Caco-2 (cell line): ENCODE measurements around the gene KCNH2. TPM values are rescaled to one million over a fixed set of nuclear protein-coding genes. Genes with fewer than 3 reads are reported as not detected.

Source experiments
- BruUV-seq: library from RNA; stranded (reverse); fragments of 400-500 nt; replicated peaks from 2 replicates; lab custom pipeline; 2021; lab: Mats Ljungman, UMichigan
- CTCF ChIA-PET: fragments of 300-600 bp; sonication (Branson Sonifier 250); formaldehyde crosslinking; loops from one replicate; lab custom pipeline; 2022; ENCODE audit warnings: antibody characterized with exemption; lab: Charles Lee
- POLR2A ChIA-PET: fragments of 300-600 bp; sonication (Branson Sonifier 250); formaldehyde crosslinking; loops from one replicate; lab custom pipeline; 2022; ENCODE audit warnings: antibody characterized with exemption; lab: Charles Lee
- DNase-seq, 2 experiments: peaks; one replicate each; pipeline versions ENCODE4 v3.0.0 to v3.0.0-alpha.2; 2020 to 2022
- H3K27me3 ChIP-seq: replicated peaks from 2 replicates; pipeline ENCODE4 v1.6.0; 2011; ENCODE audit warnings: low read length; ENCODE audit not compliant: control insufficient read depth, insufficient read depth
- H3K36me3 ChIP-seq: 2 replicates; pipeline ENCODE4 v1.5.1; 2011; ENCODE audit warnings: low read length; ENCODE audit not compliant: control insufficient read depth, insufficient read depth
- H3K4me1 ChIP-seq: fragments of 250-450 bp; sonication (Bioruptor Pico); 2 replicates; pipeline ENCODE4 v1.5.1; 2020; ENCODE audit warnings: mild to moderate bottlenecking
- H3K4me3 ChIP-seq: 2 replicates; pipeline ENCODE4 v1.5.1; 2011; ENCODE audit warnings: low read depth, mild to moderate bottlenecking, control low read depth, low read length
- H3K9me3 ChIP-seq: fragments of 250-450 bp; sonication (Bioruptor Pico); 2 replicates; pipeline ENCODE4 v1.5.1; 2020; ENCODE audit warnings: mild to moderate bottlenecking, moderate library complexity
- H3K27ac Mint-ChIP-seq: one replicate; pipeline ENCODE4 v1.8.0; 2022; ENCODE audit warnings: mixed read lengths; ENCODE audit not compliant: unreplicated experiment
- H3K27me3 Mint-ChIP-seq: one replicate; pipeline ENCODE4 v1.8.0; 2022; ENCODE audit warnings: mixed read lengths; ENCODE audit not compliant: insufficient read depth, unreplicated experiment
- H3K36me3 Mint-ChIP-seq: one replicate; pipeline ENCODE4 v1.8.0; 2022; ENCODE audit warnings: mild to moderate bottlenecking, mixed read lengths; ENCODE audit not compliant: insufficient read depth, unreplicated experiment
- H3K4me1 Mint-ChIP-seq: one replicate; pipeline ENCODE4 v1.8.0; 2022; ENCODE audit warnings: low read depth, mixed read lengths; ENCODE audit not compliant: unreplicated experiment
- H3K4me3 Mint-ChIP-seq: one replicate; pipeline ENCODE4 v1.8.0; 2022; ENCODE audit warnings: mild to moderate bottlenecking, moderate library complexity, mixed read lengths; ENCODE audit not compliant: unreplicated experiment
- H3K9me3 Mint-ChIP-seq: one replicate; pipeline ENCODE4 v1.8.0; 2022; ENCODE audit warnings: mixed read lengths; ENCODE audit not compliant: unreplicated experiment
- intact Hi-C: fragments of 100-400 bp; cut with micrococcal nuclease; formaldehyde crosslinking; loops from one replicate; pipeline ENCODE4 v1.10.0; 2022; ENCODE audit not compliant: unreplicated experiment
- total RNA-seq: library from RNA; stranded (reverse); gene quantifications from 2 replicates; pipeline ENCODE4 v1.2.3, GENCODE V29; 2022
- TF ChIP-seq, protein P1 (sequence below), 2 experiments: fragments of 200-600 bp in 1 of 2; IDR thresholded peaks; 1 replicate in 1 of 2; 2 replicates in 1 of 2; pipeline versions ENCODE4 v1.5.1 to v1.8.0; 2011 to 2022; ENCODE audit warnings: antibody characterized with exemption in 1 of 2, control low read depth in 1 of 2, inconsistent platforms in 1 of 2, low read depth in 1 of 2, low read length in 1 of 2, mild to moderate bottlenecking in 1 of 2, moderate library complexity in 1 of 2; ENCODE audit not compliant: insufficient read depth in 1 of 2, severe bottlenecking in 1 of 2, unreplicated experiment in 1 of 2

KCNH2 gene
- total RNA-seq, 1 experiment from 2014 or later, result 0.66 TPM

DNA sequence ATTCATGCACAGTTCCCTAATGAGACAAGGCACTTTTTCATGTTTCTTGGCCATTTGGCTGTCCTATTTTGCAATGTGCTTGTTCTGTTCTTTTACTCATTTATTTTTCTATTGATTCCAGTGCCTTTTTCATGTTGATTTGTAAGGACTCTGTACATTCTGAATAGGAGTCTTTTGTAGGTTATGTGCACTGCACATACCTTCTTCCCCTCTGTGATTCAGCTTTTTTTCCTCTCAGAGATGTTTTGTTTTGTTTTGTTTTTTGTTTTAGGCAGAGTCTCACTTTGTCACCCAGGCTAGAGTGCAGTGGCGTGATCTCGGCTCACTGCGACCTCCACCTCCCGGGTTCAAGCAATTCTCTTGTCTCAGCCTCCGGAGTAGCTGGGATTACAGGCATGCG is 59.7 kb downstream of the KCNH2 start:
- no TSS peak for BruUV-seq
- TF ChIP-seq, protein P1, sequence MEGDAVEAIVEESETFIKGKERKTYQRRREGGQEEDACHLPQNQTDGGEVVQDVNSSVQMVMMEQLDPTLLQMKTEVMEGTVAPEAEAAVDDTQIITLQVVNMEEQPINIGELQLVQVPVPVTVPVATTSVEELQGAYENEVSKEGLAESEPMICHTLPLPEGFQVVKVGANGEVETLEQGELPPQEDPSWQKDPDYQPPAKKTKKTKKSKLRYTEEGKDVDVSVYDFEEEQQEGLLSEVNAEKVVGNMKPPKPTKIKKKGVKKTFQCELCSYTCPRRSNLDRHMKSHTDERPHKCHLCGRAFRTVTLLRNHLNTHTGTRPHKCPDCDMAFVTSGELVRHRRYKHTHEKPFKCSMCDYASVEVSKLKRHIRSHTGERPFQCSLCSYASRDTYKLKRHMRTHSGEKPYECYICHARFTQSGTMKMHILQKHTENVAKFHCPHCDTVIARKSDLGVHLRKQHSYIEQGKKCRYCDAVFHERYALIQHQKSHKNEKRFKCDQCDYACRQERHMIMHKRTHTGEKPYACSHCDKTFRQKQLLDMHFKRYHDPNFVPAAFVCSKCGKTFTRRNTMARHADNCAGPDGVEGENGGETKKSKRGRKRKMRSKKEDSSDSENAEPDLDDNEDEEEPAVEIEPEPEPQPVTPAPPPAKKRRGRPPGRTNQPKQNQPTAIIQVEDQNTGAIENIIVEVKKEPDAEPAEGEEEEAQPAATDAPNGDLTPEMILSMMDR (IDR thresholded peaks at IDR 0.05; ENCODE audit: insufficient read depth in 1 of 2, low read depth in 1 of 2, low read length in 1 of 2, severe bottlenecking in 1 of 2, unreplicated experiment in 1 of 2), result no peak
- CTCF ChIA-PET, result no interaction called here
- DNase-seq, result no peak
- no peak overlapping the region for H3K27ac Mint-ChIP-seq
- peaks cover 29% of the 10 kb centered on the region for H3K27me3 Mint-ChIP-seq
- H3K4me3 Mint-ChIP-seq, result no peak overlapping the region
- Histone ChIP-seq H3K4me3 (no peak overlapping the region), H3K4me1 (no peaks in the 10 kb centered on the region), H3K27me3 (no peaks in the 10 kb centered on the region; the same call in 1 of the 2 replicates), H3K36me3 (no peaks in the 10 kb centered on the region), H3K9me3 (no peaks in the 10 kb centered on the region)
- H3K4me1 Mint-ChIP-seq, result no peaks in the 10 kb centered on the region
- intact Hi-C loops, result no loop called here
- H3K36me3 Mint-ChIP-seq, result no peaks in the 10 kb centered on the region
- POLR2A ChIA-PET, result no interaction called here
- H3K9me3 Mint-ChIP-seq, result no peaks in the 10 kb centered on the region

DNA sequence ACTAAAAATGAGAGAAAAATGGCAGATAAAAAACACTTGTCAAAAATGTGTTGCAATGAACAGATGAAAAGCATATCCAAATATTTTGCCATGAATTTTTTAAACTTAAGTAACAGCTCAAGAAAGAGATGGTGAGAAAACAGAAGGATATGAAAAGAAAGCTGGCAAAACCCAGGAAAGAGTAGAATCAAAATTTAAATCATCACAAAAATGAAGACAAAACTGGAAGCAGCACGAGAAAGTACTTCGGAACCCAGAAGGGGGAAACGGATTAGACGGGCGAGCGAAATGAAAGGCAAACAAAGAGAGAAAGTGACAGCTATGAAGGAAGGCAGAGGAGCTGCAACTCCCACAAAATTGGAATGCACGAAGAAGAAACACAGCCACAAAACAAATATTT is 60.2 kb downstream of the KCNH2 start:
- BruUV-seq, result no TSS peak
- Mint-ChIP-seq H3K4me1 (no peaks in the 10 kb centered on the region), H3K4me3 (no peak overlapping the region), H3K27me3 (peaks cover 29% of the 10 kb centered on the region), H3K36me3 (no peaks in the 10 kb centered on the region), H3K9me3 (no peaks in the 10 kb centered on the region), H3K27ac (no peak overlapping the region)
- no peak for DNase-seq
- intact Hi-C loops, result no loop called here
- ChIA-PET POLR2A (no interaction called here), CTCF (no interaction called here)
- TF ChIP-seq, protein P1 (IDR thresholded peaks at IDR 0.05; ENCODE audit: insufficient read depth in 1 of 2, low read depth in 1 of 2, low read length in 1 of 2, severe bottlenecking in 1 of 2, unreplicated experiment in 1 of 2), result no peak
- H3K9me3 ChIP-seq, result no peaks in the 10 kb centered on the region
- no peak overlapping the region for H3K4me3 ChIP-seq
- no peaks in the 10 kb centered on the region for H3K4me1 ChIP-seq
- H3K36me3 ChIP-seq, result no peaks in the 10 kb centered on the region
- H3K27me3 ChIP-seq, result no peaks in the 10 kb centered on the region; the same call in 1 of the 2 replicates

DNA sequence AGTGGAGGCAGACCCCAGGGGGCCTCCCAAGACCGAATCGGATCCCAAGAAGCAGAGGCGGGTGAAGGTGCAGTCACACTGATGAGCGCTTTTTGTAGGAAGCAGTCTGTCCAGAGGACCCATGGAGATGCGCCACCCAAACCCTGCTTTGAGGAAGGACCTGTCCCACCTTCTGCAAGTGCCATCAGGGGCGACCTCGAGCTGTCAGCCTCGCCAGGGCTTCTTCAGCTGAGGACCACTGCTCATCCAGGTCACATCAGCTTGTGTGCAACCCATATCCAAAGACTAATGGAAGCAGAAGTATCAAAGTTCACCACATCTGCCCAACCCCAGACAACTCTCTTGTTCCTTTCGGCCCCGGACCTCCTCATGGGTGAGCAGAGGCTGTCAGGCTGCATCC is 61.5 kb downstream of the KCNH2 start:
- CTCF ChIA-PET, result interaction anchor here (0.6 kb wide), 1 partner anchor 29 kb away, joined by 3 read pairs; no protein-coding TSS in a partner anchor

More for the DNA sequence above, 61.5 kb downstream of the KCNH2 start:
- BruUV-seq, result no TSS peak
- Histone ChIP-seq H3K4me3 (no peak overlapping the region), H3K36me3 (no peaks in the 10 kb centered on the region), H3K9me3 (no peaks in the 10 kb centered on the region), H3K27me3 (no peaks in the 10 kb centered on the region; the same call in 1 of the 2 replicates), H3K4me1 (no peaks in the 10 kb centered on the region)
- Mint-ChIP-seq H3K9me3 (no peaks in the 10 kb centered on the region), H3K27me3 (peaks cover 29% of the 10 kb centered on the region), H3K36me3 (no peaks in the 10 kb centered on the region), H3K4me1 (no peaks in the 10 kb centered on the region), H3K4me3 (no peak overlapping the region), H3K27ac (no peak overlapping the region)
- intact Hi-C loops, result no loop called here
- TF ChIP-seq, protein P1 (IDR thresholded peaks at IDR 0.05; ENCODE audit: insufficient read depth in 1 of 2, low read depth in 1 of 2, low read length in 1 of 2, severe bottlenecking in 1 of 2, unreplicated experiment in 1 of 2), result no peak
- DNase-seq, result no peak
- POLR2A ChIA-PET, result no interaction called here
